ENCODE results near the gene EXOC2.

DNA sequence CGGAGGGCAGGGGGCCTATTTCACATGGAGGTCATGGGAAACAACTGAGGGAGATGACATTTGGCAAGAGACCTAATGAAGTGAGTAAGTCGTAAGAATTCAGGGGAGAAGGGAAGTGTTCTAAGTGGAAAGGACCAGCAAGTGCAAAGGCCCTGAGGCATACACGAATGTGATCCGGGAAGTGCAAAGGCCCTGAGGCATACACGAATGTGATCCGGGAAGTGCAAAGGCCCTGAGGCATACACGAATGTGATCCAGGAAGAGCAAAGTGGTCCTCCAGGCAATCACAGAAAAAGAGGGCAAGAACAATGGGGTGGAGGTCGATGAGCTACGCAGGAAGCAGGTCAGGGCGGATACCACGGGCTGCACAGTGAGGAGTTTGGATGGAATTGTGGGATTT is 24.2 kb upstream of the EXOC2 start:
- TF ChIP-seq ISL1 (CRISPR knock-in tag; IDR thresholded peaks at IDR 0.05) = no peak
- no peak for TF ChIP-seq TCF4 (CRISPR knock-in tag; IDR thresholded peaks at IDR 0.05; ENCODE audit: borderline replicate concordance)
- TF ChIP-seq RARB (CRISPR knock-in tag; IDR thresholded peaks at IDR 0.05) = no peak
- TF ChIP-seq CREB5 (CRISPR knock-in tag; IDR thresholded peaks at IDR 0.05; ENCODE audit: low read depth) = no peak
- no peak for TF ChIP-seq ZFP3 (CRISPR knock-in tag; IDR thresholded peaks at IDR 0.05)
- no peak for TF ChIP-seq ZNF565 (CRISPR knock-in tag; conservative IDR thresholded peaks at IDR 0.05; ENCODE audit: low read depth)
- no peak for TF ChIP-seq PATZ1 (CRISPR knock-in tag; IDR thresholded peaks at IDR 0.05; ENCODE audit: borderline replicate concordance)
- no peak for TF ChIP-seq CSDC2 (CRISPR knock-in tag; IDR thresholded peaks at IDR 0.05)
- TF ChIP-seq, protein P1, sequence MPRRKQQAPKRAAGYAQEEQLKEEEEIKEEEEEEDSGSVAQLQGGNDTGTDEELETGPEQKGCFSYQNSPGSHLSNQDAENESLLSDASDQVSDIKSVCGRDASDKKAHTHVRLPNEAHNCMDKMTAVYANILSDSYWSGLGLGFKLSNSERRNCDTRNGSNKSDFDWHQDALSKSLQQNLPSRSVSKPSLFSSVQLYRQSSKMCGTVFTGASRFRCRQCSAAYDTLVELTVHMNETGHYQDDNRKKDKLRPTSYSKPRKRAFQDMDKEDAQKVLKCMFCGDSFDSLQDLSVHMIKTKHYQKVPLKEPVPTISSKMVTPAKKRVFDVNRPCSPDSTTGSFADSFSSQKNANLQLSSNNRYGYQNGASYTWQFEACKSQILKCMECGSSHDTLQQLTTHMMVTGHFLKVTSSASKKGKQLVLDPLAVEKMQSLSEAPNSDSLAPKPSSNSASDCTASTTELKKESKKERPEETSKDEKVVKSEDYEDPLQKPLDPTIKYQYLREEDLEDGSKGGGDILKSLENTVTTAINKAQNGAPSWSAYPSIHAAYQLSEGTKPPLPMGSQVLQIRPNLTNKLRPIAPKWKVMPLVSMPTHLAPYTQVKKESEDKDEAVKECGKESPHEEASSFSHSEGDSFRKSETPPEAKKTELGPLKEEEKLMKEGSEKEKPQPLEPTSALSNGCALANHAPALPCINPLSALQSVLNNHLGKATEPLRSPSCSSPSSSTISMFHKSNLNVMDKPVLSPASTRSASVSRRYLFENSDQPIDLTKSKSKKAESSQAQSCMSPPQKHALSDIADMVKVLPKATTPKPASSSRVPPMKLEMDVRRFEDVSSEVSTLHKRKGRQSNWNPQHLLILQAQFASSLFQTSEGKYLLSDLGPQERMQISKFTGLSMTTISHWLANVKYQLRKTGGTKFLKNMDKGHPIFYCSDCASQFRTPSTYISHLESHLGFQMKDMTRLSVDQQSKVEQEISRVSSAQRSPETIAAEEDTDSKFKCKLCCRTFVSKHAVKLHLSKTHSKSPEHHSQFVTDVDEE (CRISPR knock-in tag; IDR thresholded peaks at IDR 0.05) = no peak
- no peak for TF ChIP-seq ZFP30 (CRISPR knock-in tag; IDR thresholded peaks at IDR 0.05)

Measured in SK-N-SH treated with all-trans-retinoic acid at 6 μM for 48 hours (cell line).